Endothelial cell of umbilical vein (primary cell): ENCODE data around the gene MRPL54. TPM values are rescaled to one million over a fixed set of nuclear protein-coding genes. Genes with fewer than 3 reads are reported as not detected.

Experiments used
- BruUV-seq: library from RNA; stranded (reverse); fragments of 400-500 nt; replicated peaks from 2 replicates; lab custom pipeline; 2021; lab: Mats Ljungman, UMichigan
- CTCF ChIA-PET: fragments of 300-600, 350-600 bp; sonication (Branson Sonifier 250); formaldehyde crosslinking; loops from one replicate; lab custom pipeline; 2021; ENCODE audit warnings: antibody characterized with exemption, inconsistent platforms; lab: Charles Lee
- POLR2A ChIA-PET: fragments of 300-600, 350-600 bp; sonication (Branson Sonifier 250); formaldehyde crosslinking; loops from one replicate; lab custom pipeline; 2021; ENCODE audit warnings: antibody characterized with exemption, inconsistent platforms; lab: Charles Lee
- DNase-seq: peaks from one replicate; pipeline ENCODE4 v3.0.0-alpha.2; 2011; ENCODE audit warnings: low read depth, low spot score
- FAIRE-seq: peaks from 2 replicates; lab custom pipeline; 2011; peaks lifted over from hg19 to GRCh38; lab: Jason Lieb, UNC
- H2AFZ ChIP-seq: 2 replicates; pipeline ENCODE4 v1.6.0; 2012; ENCODE audit warnings: low read depth, low read length, control low read depth, inconsistent platforms
- H3K27ac ChIP-seq: 2 replicates; pipeline ENCODE4 v1.5.1; 2011; ENCODE audit warnings: low read depth, mild to moderate bottlenecking, control low read depth, low read length, moderate library complexity; ENCODE audit not compliant: insufficient read depth
- H3K27me3 ChIP-seq, 2 experiments: 2 replicates each; pipeline versions ENCODE4 v1.6.0 to v1.6.1; 2011; ENCODE audit warnings: low read length in 2 of 2, mixed read lengths in 1 of 2; ENCODE audit not compliant: control insufficient read depth in 2 of 2, insufficient read depth in 2 of 2
- H3K36me3 ChIP-seq, 2 experiments: 2 replicates in 1 of 2; 3 replicates in 1 of 2; pipeline ENCODE4 v1.5.1; 2011; ENCODE audit warnings: low read length in 2 of 2, mild to moderate bottlenecking in 1 of 2, moderate library complexity in 1 of 2; ENCODE audit not compliant: control insufficient read depth in 2 of 2, insufficient read depth in 2 of 2; ENCODE audit errors: extremely low read depth in 1 of 2
- H3K4me1 ChIP-seq: 3 replicates; pipeline ENCODE4 v1.5.1; 2011; ENCODE audit warnings: mild to moderate bottlenecking, low read length; ENCODE audit not compliant: control insufficient read depth, insufficient read depth; ENCODE audit errors: extremely low read depth
- H3K4me2 ChIP-seq: 2 replicates; pipeline ENCODE4 v1.6.1; 2011; ENCODE audit warnings: low read length, control low read depth, mixed read lengths; ENCODE audit not compliant: insufficient read depth
- H3K4me3 ChIP-seq, 3 experiments: fragments of 200-600 bp in 1 of 3; sonication (generic), shearing (Covaris generic) in 1 of 3; replicated peaks in 1 of 3; 2 replicates each; pipeline ENCODE4 v1.5.1; 2011 to 2016; ENCODE audit warnings: control low read depth in 3 of 3, low read length in 3 of 3, mild to moderate bottlenecking in 2 of 3, inconsistent platforms in 1 of 3, low read depth in 1 of 3, moderate library complexity in 1 of 3; ENCODE audit not compliant: insufficient read depth in 1 of 3
- H3K79me2 ChIP-seq: 2 replicates; pipeline ENCODE4 v1.6.0; 2012; ENCODE audit warnings: low read length, inconsistent platforms; ENCODE audit not compliant: control insufficient read depth, insufficient read depth
- H3K9ac ChIP-seq: replicated peaks from 2 replicates; pipeline ENCODE3; 2011; ENCODE audit warnings: low read length, control low read depth; ENCODE audit not compliant: insufficient read depth; ENCODE audit errors: extremely low read depth
- H3K9me1 ChIP-seq: replicated peaks from 3 replicates; pipeline ENCODE4 v1.6.0; 2011; ENCODE audit warnings: mild to moderate bottlenecking, low read length; ENCODE audit not compliant: control insufficient read depth, insufficient read depth; ENCODE audit errors: extremely low read depth
- H3K9me3 ChIP-seq: replicated peaks from 2 replicates; pipeline ENCODE4 v1.5.1; 2012; ENCODE audit warnings: low read length, inconsistent platforms; ENCODE audit not compliant: control insufficient read depth, insufficient read depth
- H4K20me1 ChIP-seq: replicated peaks from 2 replicates; pipeline ENCODE3; 2011; ENCODE audit warnings: mild to moderate bottlenecking, low read length; ENCODE audit not compliant: control insufficient read depth, insufficient read depth; ENCODE audit errors: extremely low read depth
- CTCF ChIP-seq, 2 donors: IDR thresholded peaks; 1 replicate in 1 of 2; 2 replicates in 1 of 2; pipeline ENCODE4 v1.5.1; 2011; ENCODE audit warnings: low read length in 2 of 2, mild to moderate bottlenecking in 2 of 2, moderate library complexity in 2 of 2, control low read depth in 1 of 2, inconsistent platforms in 1 of 2, low read depth in 1 of 2; ENCODE audit not compliant: insufficient read depth in 1 of 2; ENCODE audit errors: extremely low read depth in 1 of 2
- EZH2 ChIP-seq: IDR thresholded peaks from 2 replicates; pipeline ENCODE4 v1.6.1; 2012; ENCODE audit warnings: borderline replicate concordance, low read depth, mild to moderate bottlenecking, moderate library complexity, low read length, inconsistent platforms; ENCODE audit not compliant: severe bottlenecking
- FOS ChIP-seq: IDR thresholded peaks from 2 replicates; pipeline ENCODE4 v1.6.1; 2011; ENCODE audit warnings: mild to moderate bottlenecking, low read length, moderate library complexity, borderline replicate concordance; ENCODE audit not compliant: insufficient read depth
- GATA2 ChIP-seq: IDR thresholded peaks from 2 replicates; pipeline ENCODE4 v1.7.0; 2011; ENCODE audit warnings: low read depth, mild to moderate bottlenecking, moderate library complexity, mixed read lengths, low read length; ENCODE audit not compliant: insufficient read length, insufficient read depth
- JUN ChIP-seq: IDR thresholded peaks from 2 replicates; pipeline ENCODE4 v1.6.1; 2011; ENCODE audit warnings: borderline replicate concordance, low read depth; ENCODE audit not compliant: insufficient read length, insufficient read depth
- MAX ChIP-seq: IDR thresholded peaks from 2 replicates; pipeline ENCODE4 v1.6.1; 2011; ENCODE audit not compliant: insufficient read depth, insufficient read length
- MYC ChIP-seq: IDR thresholded peaks from one replicate; pipeline ENCODE4 v1.6.1; 2011; ENCODE audit warnings: mild to moderate bottlenecking, low read depth, low read length
- POLR2A ChIP-seq: IDR thresholded peaks from 2 replicates; pipeline ENCODE4 v1.6.1; 2012; ENCODE audit warnings: low read depth, mild to moderate bottlenecking, control low read depth, low read length
- POLR2AphosphoS5 ChIP-seq: IDR thresholded peaks from 2 replicates; pipeline ENCODE4 v1.6.1; 2012; ENCODE audit warnings: low read depth, mild to moderate bottlenecking, control low read depth, low read length, moderate library complexity; ENCODE audit not compliant: insufficient read depth
- dilution Hi-C: fragments of 300-500 bp; cut with MboI; formaldehyde crosslinking; loops from one replicate; pipeline ENCODE4 v1.15.0; 2019; ENCODE audit warnings: low sequenced_read_pairs; ENCODE audit not compliant: extremely low pct_ligation_motif_present
- intact Hi-C: fragments of 100-400 bp; cut with micrococcal nuclease; formaldehyde crosslinking; loops from one replicate; pipeline ENCODE4 v1.10.0; 2022
- polyA plus RNA-seq, 4 experiments: library from polyadenylated mRNA; depleted of rRNA in 3 of 4; stranded (reverse) in 3 of 4; unstranded in 1 of 4; fragments of >200 nt; gene quantifications; 2 replicates each; pipeline versions ENCODE4 v1.2.1 to v1.2.3, GENCODE V29; 2011 to 2012; ENCODE audit warnings: missing spikeins in 1 of 4
- total RNA-seq: library from RNA; stranded (reverse); gene quantifications from 2 replicates; pipeline ENCODE4 v1.2.3, GENCODE V29; 2021

The MRPL54 gene
- total and polyA plus RNA-seq, 2 donors (not counting 3 experiments of a cell fraction or from before 2014, with no cell fraction given): 76.3 to 93.1 TPM

- dilution Hi-C loops: no loop called here
- no peak for FAIRE-seq
- no TSS peak for BruUV-seq
Observed at GRCh38 chr19:3736106-3736724, 26.3 kb upstream of the MRPL54 start.

More at GRCh38 chr19:3736106-3736724, 26.3 kb upstream of the MRPL54 start:
- no peaks in the 10 kb centered on the region for H3K4me1 ChIP-seq
- ChIA-PET CTCF (no interaction called here), POLR2A (no interaction called here)
- no peak overlapping the region for H3K27ac ChIP-seq
- H3K9me3 ChIP-seq: no peaks in the 10 kb centered on the region
- no peaks in the 10 kb centered on the region for H3K36me3 ChIP-seq
- intact Hi-C loops: no loop called here
- H3K9ac ChIP-seq: no peak overlapping the region
- no peaks in the 10 kb centered on the region for H3K9me1 ChIP-seq
- no peaks in the 10 kb centered on the region for H3K79me2 ChIP-seq
- no peak overlapping the region for H3K4me3 ChIP-seq
- H3K27me3 ChIP-seq: no peaks in the 10 kb centered on the region
- no peak overlapping the region for H3K4me2 ChIP-seq
- DNase-seq: no peak
- no peak for TF ChIP-seq MYC
- no peak for TF ChIP-seq POLR2AphosphoS5
- no peak for TF ChIP-seq EZH2
- TF ChIP-seq POLR2A: no peak
- TF ChIP-seq CTCF (IDR thresholded peaks at IDR 0.05; ENCODE audit: extremely low read depth in 1 of 2, insufficient read depth in 1 of 2, low read depth in 1 of 2, low read length in 2 of 2): no peak
- no peak for TF ChIP-seq JUN
- no peak for TF ChIP-seq MAX
- no peak for TF ChIP-seq GATA2
- TF ChIP-seq FOS: no peak
- H4K20me1 ChIP-seq: no peaks in the 10 kb centered on the region
- no peak overlapping the region for H2AFZ ChIP-seq
